Activated naive CD8-positive, alpha-beta T cell treated with anti-CD3 and anti-CD28 coated beads for 36 hours (primary cell): ENCODE data around the gene SSTR3. TPM values are rescaled to one million over a fixed set of nuclear protein-coding genes. Genes with fewer than 3 reads are reported as not detected.
"Not testable (repeated sequence)": the region's sequence is repeated elsewhere in the genome, so short reads cannot be mapped to it uniquely, and the experiment has no call there.

Source experiments
- DNase-seq: peaks from one replicate; pipeline ENCODE4 v3.0.0; 2021
- H3K27ac Mint-ChIP-seq: one replicate; pipeline ENCODE4 v1.8.0; 2022; ENCODE audit warnings: mild to moderate bottlenecking, moderate library complexity, mixed read lengths
- H3K27me3 Mint-ChIP-seq: one replicate; pipeline ENCODE4 v1.8.0; 2022; ENCODE audit warnings: mild to moderate bottlenecking, mixed read lengths
- H3K36me3 Mint-ChIP-seq: one replicate; pipeline ENCODE4 v1.8.0; 2021; ENCODE audit warnings: mild to moderate bottlenecking, mixed read lengths
- H3K4me1 Mint-ChIP-seq: one replicate; pipeline ENCODE4 v1.8.0; 2021; ENCODE audit warnings: mixed read lengths
- H3K4me3 Mint-ChIP-seq: one replicate; pipeline ENCODE4 v1.8.0; 2022; ENCODE audit warnings: mild to moderate bottlenecking, moderate library complexity, mixed read lengths
- H3K9me3 Mint-ChIP-seq: one replicate; pipeline ENCODE4 v1.8.0; 2022; ENCODE audit warnings: mixed read lengths
- total RNA-seq, 2 experiments: library from RNA; stranded (reverse); gene quantifications; one replicate each; pipeline ENCODE4 v1.2.3, GENCODE V29; 2021

SSTR3 gene
- total RNA-seq: 1 to 10 TPM; 7.1 to 7.4 TPM

DNA sequence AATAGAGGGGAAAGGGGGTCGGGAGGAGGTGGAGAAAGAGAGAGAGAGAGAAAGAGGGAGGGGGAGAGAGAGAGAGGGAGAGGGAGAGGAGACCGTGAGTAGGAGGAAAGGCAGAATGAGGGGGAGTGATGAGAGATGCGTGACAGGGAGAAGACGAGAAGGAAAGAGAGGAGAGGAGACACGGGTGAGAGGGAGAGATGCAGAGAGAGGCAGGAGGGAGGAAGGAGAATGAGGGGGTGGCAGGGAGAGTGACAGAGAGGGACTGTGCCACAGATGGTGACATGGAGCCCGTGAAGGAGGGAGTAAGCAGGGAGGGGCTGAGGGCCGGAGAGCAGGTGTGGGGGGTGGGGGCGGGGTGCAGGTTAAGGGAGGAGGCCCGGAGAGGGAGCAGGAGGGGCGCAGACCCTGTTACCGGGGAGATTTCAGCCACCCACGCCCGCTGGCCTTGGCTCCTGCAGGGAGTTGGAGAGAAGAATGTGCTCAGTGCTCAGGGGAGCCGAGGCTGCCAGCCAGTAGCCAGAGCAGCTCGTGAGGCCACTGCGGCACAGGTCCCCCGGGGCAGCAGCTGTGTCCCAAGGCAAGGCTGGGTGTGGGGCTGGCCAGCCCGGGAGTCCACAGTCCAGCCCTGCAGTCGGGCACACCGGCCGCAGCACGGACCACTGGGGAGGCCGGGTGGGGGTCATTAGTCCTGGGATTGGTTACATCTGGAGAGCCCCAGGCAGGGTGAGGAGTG lies at the start of gene SSTR3:
SSTR3 (minus strand) TSS at position 304 of the 733 bp plus-strand sequence. CDS start 4,674 bp downstream, outside the sequence.
- H3K4me3 Mint-ChIP-seq: no peak within 1 kb of the TSS
- H3K27ac Mint-ChIP-seq: no peak within 1 kb of the TSS
- peaks cover 38% of the 10 kb centered on the region for H3K4me1 Mint-ChIP-seq
- peaks cover 8% of the 10 kb centered on the region for H3K36me3 Mint-ChIP-seq
- H3K27me3 Mint-ChIP-seq: no peaks in the 10 kb centered on the region
- DNase-seq: no peak
- no peaks in the 10 kb centered on the region for H3K9me3 Mint-ChIP-seq

DNA sequence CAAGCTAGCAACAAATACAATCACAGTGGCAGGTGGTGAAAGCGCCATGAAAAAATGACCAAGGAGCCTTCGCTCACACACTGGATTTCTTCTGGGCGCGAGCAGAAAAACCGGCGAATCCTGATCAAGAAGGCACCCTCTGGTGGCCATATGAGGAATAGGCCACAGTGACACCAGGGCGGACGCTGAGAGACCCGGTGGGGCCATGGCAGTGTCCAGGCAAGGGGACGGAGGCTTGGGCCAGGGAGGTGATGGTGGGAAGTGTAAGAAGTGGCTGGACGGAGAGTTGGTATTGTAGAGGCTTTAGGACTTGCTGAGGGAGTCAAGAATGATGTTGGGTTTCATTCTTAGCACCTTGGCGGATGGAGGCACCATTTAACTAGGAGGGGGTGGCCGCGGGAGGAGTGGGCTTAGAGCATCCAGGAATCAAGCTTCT lies 48.6 kb upstream of the SSTR3 start:
- DNase-seq: peak; percentile 57
- Mint-ChIP-seq H3K27me3 (no peaks in the 10 kb centered on the region), H3K27ac (peak overlapping the region; percentile 13), H3K36me3 (peaks cover 3% of the 10 kb centered on the region), H3K4me3 (no peak overlapping the region), H3K4me1 (peaks cover 25% of the 10 kb centered on the region), H3K9me3 (peaks cover 7% of the 10 kb centered on the region)

DNA sequence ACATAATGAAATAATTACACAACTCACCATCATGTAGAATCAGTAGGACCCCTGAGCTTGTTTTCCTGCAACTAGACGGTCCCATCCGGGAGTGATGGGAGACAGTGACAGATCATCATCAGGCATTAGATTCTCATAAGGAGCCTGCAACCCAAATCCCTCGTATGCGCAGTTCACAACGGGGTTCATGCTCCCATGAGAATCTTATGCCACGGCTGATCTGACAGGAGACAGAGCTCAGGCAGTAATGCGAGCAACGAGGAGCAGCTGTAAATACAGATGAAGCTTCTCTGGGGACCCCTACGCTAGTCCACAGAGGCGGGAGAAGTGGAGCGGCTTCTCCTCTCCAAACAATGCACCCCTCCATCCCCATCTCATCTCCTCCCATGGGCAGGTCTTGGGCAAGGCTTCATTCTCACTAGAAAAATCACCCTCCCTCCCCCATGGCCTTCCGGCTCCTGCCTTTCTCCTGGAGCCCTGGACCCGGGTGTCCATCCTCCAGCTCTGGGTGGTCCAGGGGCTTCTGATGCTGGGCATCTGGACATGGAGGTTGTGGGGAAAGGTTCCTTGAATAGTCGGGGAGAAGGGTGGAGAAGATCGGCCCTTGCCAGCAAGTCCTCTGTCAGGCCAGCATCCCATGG lies 48.0 kb upstream of the SSTR3 start:
- Mint-ChIP-seq H3K36me3 (peaks cover 3% of the 10 kb centered on the region), H3K9me3 (peaks cover 7% of the 10 kb centered on the region), H3K27ac (no peak overlapping the region), H3K4me3 (no peak overlapping the region), H3K27me3 (no peaks in the 10 kb centered on the region), H3K4me1 (peaks cover 31% of the 10 kb centered on the region)
- no peak for DNase-seq

DNA sequence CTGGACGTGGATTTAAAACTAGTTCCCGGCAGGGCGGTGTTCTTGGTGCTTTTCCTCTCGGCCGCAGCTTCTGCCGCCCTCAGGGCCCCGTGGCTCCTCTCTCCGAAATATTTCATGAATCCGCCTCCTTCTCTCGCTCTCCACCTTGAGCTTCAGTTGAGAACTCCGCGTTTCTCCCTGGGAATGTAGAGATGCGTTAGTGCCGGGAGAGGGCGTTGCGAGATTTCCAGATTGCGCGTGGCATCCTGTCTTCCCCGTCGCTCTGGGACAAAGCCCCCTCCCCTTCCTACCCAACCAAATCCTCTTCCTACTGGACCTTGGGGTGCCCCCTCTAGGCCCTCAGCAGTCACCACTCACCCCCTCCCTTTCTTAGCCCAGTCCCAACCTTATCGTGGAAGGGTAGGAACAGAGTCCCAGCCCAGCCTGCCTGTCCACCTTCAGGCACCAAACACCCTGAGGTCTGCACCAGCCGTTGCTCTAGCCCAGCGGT lies 47.3 kb upstream of the SSTR3 start:
- Mint-ChIP-seq H3K4me3 (no peak overlapping the region), H3K9me3 (peaks cover 5% of the 10 kb centered on the region), H3K27ac (no peak overlapping the region), H3K36me3 (peaks cover 3% of the 10 kb centered on the region), H3K4me1 (peaks cover 34% of the 10 kb centered on the region), H3K27me3 (no peaks in the 10 kb centered on the region)
- DNase-seq: no peak

DNA sequence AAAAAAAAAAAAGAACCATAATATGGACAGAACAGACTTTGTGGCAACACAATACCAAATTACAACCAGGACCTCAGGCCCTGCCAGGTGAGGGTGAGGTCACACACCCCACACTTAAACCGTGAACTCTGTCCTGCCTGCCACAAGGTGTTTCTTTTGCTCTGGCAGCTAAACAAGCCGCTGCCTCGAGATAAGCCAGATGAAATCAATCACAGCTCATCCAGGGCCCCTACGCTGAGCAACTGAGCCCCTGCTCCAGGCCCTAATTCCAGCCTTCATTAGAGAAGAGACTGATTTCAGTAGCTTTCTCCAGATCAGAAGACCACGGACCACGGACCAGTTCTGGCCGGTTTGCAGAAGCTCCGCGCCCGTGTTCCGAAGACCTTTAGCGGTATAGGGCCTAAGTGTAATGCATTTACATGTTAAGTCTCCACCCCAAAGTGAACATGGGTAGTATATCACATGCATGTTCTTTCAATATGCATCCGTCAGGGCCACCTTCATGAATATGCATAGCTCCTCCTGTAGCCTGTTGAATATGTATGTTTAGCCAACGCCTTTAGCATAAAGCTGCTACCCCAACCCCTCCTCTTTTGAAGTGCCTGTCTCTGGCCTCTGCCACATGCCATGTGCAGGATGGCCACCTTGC lies 46.6 kb upstream of the SSTR3 start:
- Mint-ChIP-seq H3K9me3 (no peaks in the 10 kb centered on the region), H3K36me3 (no peaks in the 10 kb centered on the region), H3K27me3 (no peaks in the 10 kb centered on the region), H3K27ac (no peak overlapping the region), H3K4me3 (no peak overlapping the region), H3K4me1 (peaks cover 36% of the 10 kb centered on the region)
- DNase-seq: no peak

DNA sequence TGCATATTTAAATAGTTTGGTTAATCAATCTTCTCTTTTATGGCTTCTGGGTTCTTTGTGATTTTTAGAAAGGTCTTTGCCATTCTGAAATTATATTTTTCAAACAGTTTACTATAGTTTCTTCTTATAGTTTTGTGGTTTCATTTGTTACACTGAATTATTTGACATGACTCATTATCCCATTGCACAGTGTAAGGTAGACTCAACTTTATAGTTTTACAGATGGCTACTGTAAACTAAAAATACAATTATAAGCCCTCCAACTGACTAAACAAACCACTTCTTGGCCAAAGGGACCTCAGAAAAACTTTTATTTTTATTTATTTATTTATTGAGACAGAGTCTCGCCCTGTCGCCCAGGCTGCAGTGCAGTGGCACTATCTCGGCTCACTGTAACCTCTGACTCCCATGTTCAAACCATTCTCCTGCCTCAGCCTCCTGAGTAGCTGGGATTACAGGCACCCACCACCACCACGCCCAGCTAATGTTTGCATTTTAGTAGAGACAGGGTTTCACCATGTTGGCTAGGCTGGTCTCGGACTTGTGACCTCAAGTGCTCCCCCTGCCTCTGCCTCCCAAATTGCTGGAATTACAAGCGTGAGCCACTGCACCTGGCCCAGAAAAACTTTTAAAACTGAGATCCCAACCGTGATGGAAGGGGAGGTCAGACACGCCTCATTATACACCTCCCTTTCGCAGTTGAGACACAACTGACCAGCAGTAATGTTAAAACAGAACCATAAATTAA lies 45.9 kb upstream of the SSTR3 start:
- no peak overlapping the region for H3K4me3 Mint-ChIP-seq
- H3K9me3 Mint-ChIP-seq: no peaks in the 10 kb centered on the region
- no peak overlapping the region for H3K27ac Mint-ChIP-seq
- H3K27me3 Mint-ChIP-seq: no peaks in the 10 kb centered on the region
- H3K4me1 Mint-ChIP-seq: peaks cover 38% of the 10 kb centered on the region
- DNase-seq: no peak
- H3K36me3 Mint-ChIP-seq: no peaks in the 10 kb centered on the region

DNA sequence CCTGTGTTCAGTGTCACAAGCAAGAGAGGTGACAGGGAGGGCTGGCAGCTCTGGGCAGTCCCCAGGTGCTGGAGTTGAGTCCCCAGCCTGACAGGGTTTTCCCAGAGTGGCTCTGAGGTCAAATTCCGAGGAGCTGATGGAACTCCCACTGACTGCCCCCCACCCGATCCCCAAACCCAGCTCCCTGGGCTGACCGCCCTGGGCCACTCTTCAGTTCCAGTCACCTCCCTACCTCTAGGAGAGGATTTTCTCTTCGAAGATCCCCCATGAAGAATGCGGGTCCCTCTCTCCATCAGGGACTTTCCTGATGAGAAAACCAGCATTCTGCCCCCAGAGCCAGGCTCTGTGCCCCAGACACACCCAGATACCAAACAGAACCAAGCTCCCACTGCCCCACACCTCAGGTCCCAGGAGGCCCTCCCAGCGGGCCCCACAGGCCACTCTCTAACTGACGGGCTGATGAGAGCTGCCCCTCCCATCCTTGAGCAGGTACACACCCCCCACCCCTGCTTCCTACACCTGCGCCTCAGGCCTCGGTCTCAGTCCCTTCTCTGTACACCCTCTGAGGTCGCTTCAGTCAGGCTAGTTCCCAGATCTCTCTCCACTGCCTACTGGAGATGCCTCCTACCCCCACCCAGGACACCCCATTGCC lies 43.9 kb upstream of the SSTR3 start:
- peaks cover 38% of the 10 kb centered on the region for H3K4me1 Mint-ChIP-seq
- peak overlapping the region; percentile 28 for H3K27ac Mint-ChIP-seq
- H3K36me3 Mint-ChIP-seq: no peaks in the 10 kb centered on the region
- DNase-seq: no peak
- H3K27me3 Mint-ChIP-seq: no peaks in the 10 kb centered on the region
- no peaks in the 10 kb centered on the region for H3K9me3 Mint-ChIP-seq
- H3K4me3 Mint-ChIP-seq: no peak overlapping the region

DNA sequence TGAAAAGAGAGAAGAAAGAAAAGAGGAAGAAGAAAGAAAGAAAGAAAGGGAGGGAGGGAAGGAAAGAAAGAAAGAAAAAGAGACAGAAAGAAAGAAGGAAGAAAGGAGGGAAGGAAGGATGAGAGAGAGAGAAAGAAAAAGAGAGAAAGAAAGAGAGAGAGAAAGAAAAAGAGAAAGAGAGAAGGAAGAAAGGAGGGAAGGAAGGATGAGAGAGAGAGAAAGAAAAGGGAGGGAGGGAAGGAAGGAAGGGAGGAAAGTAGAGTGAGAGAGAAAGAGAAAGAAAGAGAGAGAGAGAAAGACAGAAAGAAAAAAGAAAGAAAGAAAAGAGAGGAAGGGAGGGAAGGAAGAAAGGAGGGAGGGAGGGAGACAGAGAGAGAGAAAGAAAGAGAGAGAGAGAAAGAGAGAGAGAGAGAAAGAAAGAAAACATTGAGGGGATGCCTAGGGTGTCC lies 43.3 kb upstream of the SSTR3 start:
- H3K27ac Mint-ChIP-seq: peak overlapping the region; percentile 54
- no peak for DNase-seq
- no peaks in the 10 kb centered on the region for H3K9me3 Mint-ChIP-seq
- no peaks in the 10 kb centered on the region for H3K27me3 Mint-ChIP-seq
- no peaks in the 10 kb centered on the region for H3K36me3 Mint-ChIP-seq
- peaks cover 32% of the 10 kb centered on the region for H3K4me1 Mint-ChIP-seq
- no peak overlapping the region for H3K4me3 Mint-ChIP-seq

DNA sequence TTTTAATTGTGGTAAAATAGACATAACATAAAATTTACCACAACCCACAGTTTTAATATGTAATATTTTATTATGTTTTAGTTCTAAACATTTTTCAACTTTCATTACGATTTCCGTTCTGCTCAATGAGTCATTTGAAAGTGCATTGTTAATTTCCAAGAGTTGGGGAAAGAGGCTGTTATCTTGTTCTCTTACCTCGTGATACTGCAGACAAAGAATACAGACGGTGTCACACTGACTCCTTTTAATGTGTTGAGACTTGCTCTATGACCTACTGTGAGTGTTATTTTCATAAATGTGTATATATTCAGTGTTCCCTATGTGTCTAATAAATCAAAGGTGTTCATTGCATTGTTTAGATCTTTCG lies 42.6 kb upstream of the SSTR3 start:
- H3K4me3 Mint-ChIP-seq: no peak overlapping the region
- H3K9me3 Mint-ChIP-seq: no peaks in the 10 kb centered on the region
- no peak for DNase-seq
- H3K27me3 Mint-ChIP-seq: no peaks in the 10 kb centered on the region
- no peaks in the 10 kb centered on the region for H3K36me3 Mint-ChIP-seq
- peaks cover 31% of the 10 kb centered on the region for H3K4me1 Mint-ChIP-seq
- no peak overlapping the region for H3K27ac Mint-ChIP-seq

DNA sequence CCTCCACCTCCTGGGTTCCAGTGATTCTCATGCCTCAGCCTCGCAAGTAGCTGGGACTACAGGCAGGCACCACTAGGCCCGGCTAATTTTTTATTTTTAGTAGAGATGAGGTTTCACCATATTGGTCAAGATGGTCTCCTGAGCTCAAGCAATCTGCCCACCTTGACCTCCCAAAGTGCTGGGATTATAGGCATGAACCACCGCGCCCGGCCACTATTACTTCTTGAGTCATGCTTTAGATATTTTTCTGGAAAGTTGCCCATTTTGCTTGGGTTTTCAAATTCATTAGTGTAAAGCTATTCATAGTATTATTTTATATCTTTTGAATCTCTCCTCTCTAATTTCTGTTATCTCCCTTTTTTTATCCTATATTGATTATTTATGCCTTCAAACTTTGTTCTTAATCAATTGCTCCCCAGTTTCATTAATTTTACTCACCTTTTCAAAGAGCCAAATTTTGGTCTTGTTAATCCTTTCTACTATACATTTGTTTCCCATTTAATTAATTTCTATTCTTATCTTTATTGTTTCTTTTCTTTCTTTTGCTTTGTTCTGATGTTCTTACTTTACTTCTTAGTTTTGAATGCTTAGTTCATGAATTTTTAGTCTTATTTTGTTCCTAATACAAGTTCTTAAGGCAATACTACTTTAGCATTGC lies 42.1 kb upstream of the SSTR3 start:
- peaks cover 28% of the 10 kb centered on the region for H3K4me1 Mint-ChIP-seq
- H3K36me3 Mint-ChIP-seq: no peaks in the 10 kb centered on the region
- H3K9me3 Mint-ChIP-seq: no peaks in the 10 kb centered on the region
- no peaks in the 10 kb centered on the region for H3K27me3 Mint-ChIP-seq
- no peak overlapping the region for H3K27ac Mint-ChIP-seq
- H3K4me3 Mint-ChIP-seq: no peak overlapping the region
- no peak for DNase-seq

DNA sequence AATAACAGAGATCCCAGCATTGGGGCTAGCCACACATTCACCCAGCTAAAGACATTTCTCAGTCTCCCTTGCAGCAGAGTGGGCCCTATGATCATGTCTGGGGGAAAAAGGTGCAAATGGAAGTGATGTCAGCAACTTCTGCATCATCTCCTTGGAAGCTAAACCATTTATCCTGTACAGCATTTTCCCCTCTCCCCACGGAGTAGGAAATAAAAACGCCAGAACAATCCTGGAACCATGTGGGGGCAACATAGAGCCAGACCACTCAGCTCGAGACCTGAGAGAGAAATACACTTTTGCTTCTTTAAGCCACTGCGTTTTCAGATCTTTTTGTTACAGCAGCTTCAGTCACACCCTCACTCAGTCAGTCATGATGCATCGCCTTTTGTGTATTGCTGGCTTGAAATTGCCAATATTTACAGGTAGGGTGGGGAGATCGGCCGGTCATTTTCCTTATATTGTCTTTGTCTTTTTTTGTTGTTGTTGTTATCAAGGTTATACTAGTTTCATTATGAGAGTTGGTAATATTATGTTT lies 40.9 kb upstream of the SSTR3 start:
- H3K9me3 Mint-ChIP-seq: no peaks in the 10 kb centered on the region

DNA sequence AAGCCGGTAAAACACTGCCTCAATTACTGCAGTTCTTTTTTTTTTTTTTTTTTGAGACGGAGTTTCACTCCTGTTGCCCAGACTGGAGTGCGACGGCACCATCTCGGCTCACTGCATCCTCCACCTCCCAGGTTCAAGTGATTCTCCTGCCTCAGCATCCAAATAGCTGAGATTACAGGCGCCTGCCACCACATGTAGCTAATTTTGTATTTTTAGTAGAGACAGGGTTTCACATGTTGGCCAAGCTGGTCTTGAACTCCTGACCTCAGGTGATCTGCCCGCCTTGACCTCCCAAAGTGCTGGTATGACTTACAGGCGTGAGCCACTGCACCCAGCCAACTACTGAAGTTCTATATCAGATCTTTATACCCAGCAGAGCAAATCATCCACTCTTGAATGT lies 39.6 kb upstream of the SSTR3 start:
- not testable (repeated sequence) for H3K36me3 Mint-ChIP-seq, H3K4me3 Mint-ChIP-seq, DNase-seq, H3K27ac Mint-ChIP-seq, H3K9me3 Mint-ChIP-seq, H3K27me3 Mint-ChIP-seq
- peaks cover 23% of the 10 kb centered on the region for H3K4me1 Mint-ChIP-seq

More for the DNA sequence above, 40.9 kb upstream of the SSTR3 start:
- no peak for DNase-seq
- peaks cover 27% of the 10 kb centered on the region for H3K4me1 Mint-ChIP-seq
- no peak overlapping the region for H3K27ac Mint-ChIP-seq
- H3K4me3 Mint-ChIP-seq: no peak overlapping the region
- no peaks in the 10 kb centered on the region for H3K27me3 Mint-ChIP-seq
- H3K36me3 Mint-ChIP-seq: no peaks in the 10 kb centered on the region

DNA sequence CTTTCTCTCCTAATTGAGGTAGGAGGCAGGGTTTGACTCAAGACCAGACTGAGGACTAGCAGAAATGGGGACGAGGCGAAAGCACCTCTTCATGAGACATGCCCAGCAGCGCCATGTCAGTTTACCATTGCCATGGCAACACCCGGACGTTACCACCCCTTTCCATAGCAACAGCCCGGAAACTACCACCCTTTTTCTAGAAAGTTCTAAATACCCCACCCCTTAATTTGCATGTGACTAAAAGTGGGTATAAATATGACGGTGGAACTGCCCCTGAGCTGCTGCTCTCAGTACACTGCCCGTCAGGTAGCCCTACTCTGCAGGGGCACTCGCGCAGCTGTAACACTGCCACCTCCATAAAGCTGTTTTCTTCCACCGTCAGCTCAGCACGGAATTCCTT lies 37.7 kb upstream of the SSTR3 start:
- Mint-ChIP-seq H3K4me3 (no peak overlapping the region), H3K27me3 (no peaks in the 10 kb centered on the region), H3K4me1 (peaks cover 19% of the 10 kb centered on the region), H3K9me3 (no peaks in the 10 kb centered on the region), H3K27ac (no peak overlapping the region), H3K36me3 (no peaks in the 10 kb centered on the region)
- no peak for DNase-seq

DNA sequence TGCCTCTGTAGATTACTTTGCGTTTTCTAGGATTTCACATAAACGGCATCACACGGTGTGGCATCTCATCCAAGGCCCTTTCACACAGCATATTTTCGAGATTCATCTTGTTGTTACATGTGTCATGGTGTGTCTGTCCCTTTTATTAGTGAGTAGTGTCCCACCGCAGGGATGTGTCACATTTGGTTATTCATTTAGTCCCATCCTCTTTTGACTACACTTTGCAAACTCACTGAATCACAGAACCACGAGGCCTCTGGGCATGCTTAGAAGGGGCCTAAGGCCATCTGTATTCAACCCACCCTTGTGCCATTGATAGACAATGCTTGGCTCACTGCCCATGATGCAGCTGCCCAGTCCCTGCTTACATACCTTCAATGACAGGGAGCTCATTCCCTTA lies 36.0 kb upstream of the SSTR3 start:
- no peak overlapping the region for H3K4me3 Mint-ChIP-seq
- no peak for DNase-seq
- no peaks in the 10 kb centered on the region for H3K27me3 Mint-ChIP-seq

More for the DNA sequence above, 36.0 kb upstream of the SSTR3 start:
- Mint-ChIP-seq H3K36me3 (peaks cover 6% of the 10 kb centered on the region), H3K4me1 (peaks cover 21% of the 10 kb centered on the region), H3K27ac (no peak overlapping the region), H3K9me3 (no peaks in the 10 kb centered on the region)
